ENCODE results near the gene GNAZ.
A peak's percentile ranks its signal among the peaks of the same experiment; 100 is the strongest.

GNAZ gene

GRCh38 chr22:23155143-23155542 is 84.8 kb downstream of the GNAZ start:
- Histone ChIP-seq H3K4me1 (ENCODE audit: control insufficient read depth in 1 of 2, insufficient read depth in 1 of 2, low read depth in 1 of 2, low read length in 1 of 2) (peaks cover 68 to 79% of the 10 kb centered on the region in 2 experiments), H3K27me3 (no peaks in the 10 kb centered on the region), H3K9me3 (no peaks in the 10 kb centered on the region), H3K36me3 (no peaks in the 10 kb centered on the region), H3K27ac (peak overlapping the region; percentile 100), H3K4me3 (ENCODE audit: low read depth in 1 of 2, low read length in 1 of 2) (no peak overlapping the region)
- TF ChIP-seq CTCF (IDR thresholded peaks at IDR 0.05): no peak

- Histone ChIP-seq H3K27ac (peak overlapping the region; percentile 100), H3K4me1 (ENCODE audit: control insufficient read depth in 1 of 2, insufficient read depth in 1 of 2, low read depth in 1 of 2, low read length in 1 of 2) (peaks cover 61 to 73% of the 10 kb centered on the region in 2 experiments), H3K4me3 (ENCODE audit: low read depth in 1 of 2, low read length in 1 of 2) (no peak overlapping the region), H3K9me3 (no peaks in the 10 kb centered on the region), H3K36me3 (no peaks in the 10 kb centered on the region), H3K27me3 (no peaks in the 10 kb centered on the region)
- no peak for TF ChIP-seq CTCF (IDR thresholded peaks at IDR 0.05)
Measured at GRCh38 chr22:23155831-23156230, 85.5 kb downstream of the GNAZ start.

- no peaks in the 10 kb centered on the region for H3K36me3 ChIP-seq
- TF ChIP-seq CTCF (IDR thresholded peaks at IDR 0.05): no peak
- no peak overlapping the region for H3K4me3 ChIP-seq (ENCODE audit: low read depth in 1 of 2, low read length in 1 of 2)
- no peaks in the 10 kb centered on the region for H3K9me3 ChIP-seq
- peaks cover 57 to 68% of the 10 kb centered on the region in 2 experiments for H3K4me1 ChIP-seq (ENCODE audit: control insufficient read depth in 1 of 2, insufficient read depth in 1 of 2, low read depth in 1 of 2, low read length in 1 of 2)
- peak overlapping the region; percentile 25 for H3K27ac ChIP-seq
- no peaks in the 10 kb centered on the region for H3K27me3 ChIP-seq
Measured at GRCh38 chr22:23156286-23156685, 86.0 kb downstream of the GNAZ start.

- Histone ChIP-seq H3K9me3 (no peaks in the 10 kb centered on the region), H3K27ac (no peak overlapping the region), H3K4me1 (ENCODE audit: control insufficient read depth in 1 of 2, insufficient read depth in 1 of 2, low read depth in 1 of 2, low read length in 1 of 2) (peaks cover 41 to 52% of the 10 kb centered on the region in 2 experiments), H3K4me3 (ENCODE audit: low read depth in 1 of 2, low read length in 1 of 2) (no peak overlapping the region), H3K36me3 (no peaks in the 10 kb centered on the region), H3K27me3 (no peaks in the 10 kb centered on the region)
- TF ChIP-seq CTCF (IDR thresholded peaks at IDR 0.05): no peak
Measured at GRCh38 chr22:23157560-23158515, 87.5 kb downstream of the GNAZ start.

- Histone ChIP-seq H3K9me3 (no peaks in the 10 kb centered on the region), H3K27ac (peak overlapping the region; percentile 82), H3K4me1 (ENCODE audit: control insufficient read depth in 1 of 2, insufficient read depth in 1 of 2, low read depth in 1 of 2, low read length in 1 of 2) (peaks cover 33 to 44% of the 10 kb centered on the region in 2 experiments), H3K27me3 (no peaks in the 10 kb centered on the region), H3K4me3 (ENCODE audit: low read depth in 1 of 2, low read length in 1 of 2) (no peak overlapping the region), H3K36me3 (no peaks in the 10 kb centered on the region)
- TF ChIP-seq CTCF (IDR thresholded peaks at IDR 0.05): no peak
Measured at GRCh38 chr22:23158516-23159290, 88.4 kb downstream of the GNAZ start.
